Ammon's horn (tissue), 1 donor: ENCODE results near the gene DAP.
"Not testable (repeated sequence)": the region's sequence is repeated elsewhere in the genome, so short reads cannot be mapped to it uniquely, and the experiment has no call there.

Experiments
- DNase-seq: peaks from one replicate; pipeline ENCODE4 v3.0.0-alpha.2; 2016; ENCODE audit warnings: low spot score

DAP gene

DNA sequence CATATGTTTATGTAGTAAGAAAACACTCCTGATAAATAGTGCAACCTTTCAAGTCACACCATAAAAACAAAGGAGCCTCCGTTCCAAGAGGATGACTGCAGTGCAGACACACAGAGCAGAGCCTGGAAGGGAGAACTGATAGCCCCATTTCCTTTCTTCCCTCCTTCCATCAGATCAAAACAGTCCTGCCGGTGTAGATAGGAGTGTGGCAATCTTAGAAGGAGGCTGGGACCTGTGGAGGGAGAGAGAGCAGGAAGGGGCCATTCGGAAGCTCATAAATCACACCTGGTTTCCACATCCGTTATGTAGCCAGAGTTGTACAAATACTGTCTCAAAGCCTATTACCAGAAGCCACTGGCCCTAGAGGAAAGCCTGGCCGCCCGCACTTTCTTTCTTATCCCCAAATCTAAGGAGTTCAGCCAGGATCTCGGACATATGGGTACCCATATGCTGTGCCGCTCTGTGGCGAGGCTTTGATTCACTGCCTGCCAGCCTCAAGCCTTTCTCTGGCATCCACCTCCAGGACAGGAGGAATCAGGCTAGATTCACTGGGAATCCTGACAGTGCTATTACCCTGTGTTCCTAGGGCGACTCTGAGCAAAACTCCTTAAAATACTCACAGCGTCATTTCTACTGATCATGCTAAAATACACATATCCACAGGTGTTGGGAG lies 26.9 kb downstream of the DAP start:
- no peak for DNase-seq

DNA sequence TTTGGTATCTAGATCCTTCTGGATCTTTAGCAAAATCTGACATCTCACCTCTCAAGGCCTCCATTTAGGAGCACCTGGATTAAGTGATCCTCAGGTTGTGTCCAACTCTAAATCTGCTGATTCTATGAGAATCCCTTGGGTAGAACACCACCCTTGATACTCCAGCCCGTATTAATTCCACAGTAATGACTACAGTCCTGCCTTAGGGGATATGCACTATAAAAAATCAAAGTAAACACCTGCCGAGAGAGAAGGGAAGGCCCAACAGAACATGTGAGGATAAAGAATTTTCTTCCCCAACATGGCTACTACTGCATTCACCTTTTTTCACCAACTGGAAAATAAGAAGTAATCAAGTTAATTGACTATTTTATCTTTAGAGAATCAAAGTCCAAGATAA lies 27.6 kb downstream of the DAP start:
- DNase-seq: no peak

DNA sequence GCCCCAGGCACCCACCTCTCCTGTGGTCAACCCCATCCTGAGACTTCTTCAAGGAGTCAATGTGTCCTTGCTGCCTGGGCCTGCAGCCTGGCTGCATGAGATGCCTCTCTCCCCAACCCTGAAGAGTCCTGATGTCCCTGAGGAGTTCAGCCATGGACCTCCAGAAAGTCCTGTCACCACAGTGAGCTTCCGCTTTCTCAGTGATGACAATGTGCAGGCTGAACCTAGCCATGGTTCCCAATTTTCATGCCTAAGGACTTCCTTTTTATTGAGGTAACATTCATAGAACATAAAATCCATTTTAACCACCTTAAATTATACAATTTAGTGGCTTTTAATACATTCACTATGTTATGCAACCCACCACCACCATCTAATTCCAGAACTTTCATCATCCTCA lies 29.1 kb downstream of the DAP start:
- DNase-seq: no peak

DNA sequence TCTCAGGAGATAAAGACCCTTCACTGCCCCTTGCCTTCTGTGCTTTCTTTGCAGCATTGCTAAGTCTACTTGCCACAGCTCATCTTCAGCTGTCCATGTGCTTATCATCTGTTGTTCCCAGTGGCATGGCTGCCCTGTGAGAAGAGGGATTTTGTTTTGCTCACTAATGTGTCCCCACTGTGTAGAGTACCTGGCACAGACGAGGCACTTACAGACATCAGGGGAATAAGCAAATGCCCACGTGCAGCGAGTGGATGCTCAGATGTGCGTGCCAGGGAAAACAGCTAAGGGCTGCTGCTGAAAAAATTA lies 31.0 kb downstream of the DAP start:
- DNase-seq: no peak

DNA sequence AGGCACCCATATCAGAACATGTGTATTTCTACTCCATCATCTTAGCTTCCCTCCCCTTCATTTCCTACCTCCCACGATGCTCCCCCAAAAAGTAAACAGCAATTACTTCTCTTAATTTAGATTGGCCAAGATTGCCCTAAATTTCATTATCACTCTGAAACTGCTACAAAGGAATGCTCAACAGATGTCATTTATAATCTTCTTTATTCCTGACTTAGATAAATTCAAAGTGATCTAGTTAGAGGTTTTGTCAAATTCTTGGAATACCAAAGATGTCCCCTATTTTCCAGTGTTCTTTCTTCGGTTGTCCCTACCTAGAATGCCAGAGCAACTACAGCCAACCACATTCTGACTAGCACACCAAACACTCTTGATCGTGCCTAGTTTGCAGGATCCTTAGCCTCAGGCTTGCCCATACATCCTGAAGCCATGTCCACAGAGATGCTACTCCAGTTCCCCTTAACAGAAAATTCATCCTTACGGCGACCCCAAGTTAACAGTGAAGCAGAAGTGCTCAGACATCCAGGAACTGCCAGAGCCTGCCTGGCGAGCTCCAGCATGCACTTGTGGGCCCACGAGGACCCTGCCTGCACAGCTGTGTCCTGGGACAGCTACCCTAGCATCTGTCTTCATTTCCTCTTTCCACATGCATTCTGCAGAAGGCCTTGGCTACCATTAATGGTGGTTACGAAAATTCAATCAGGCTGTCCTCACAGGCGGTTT lies 31.6 kb downstream of the DAP start:
- DNase-seq: peak; percentile 51

DNA sequence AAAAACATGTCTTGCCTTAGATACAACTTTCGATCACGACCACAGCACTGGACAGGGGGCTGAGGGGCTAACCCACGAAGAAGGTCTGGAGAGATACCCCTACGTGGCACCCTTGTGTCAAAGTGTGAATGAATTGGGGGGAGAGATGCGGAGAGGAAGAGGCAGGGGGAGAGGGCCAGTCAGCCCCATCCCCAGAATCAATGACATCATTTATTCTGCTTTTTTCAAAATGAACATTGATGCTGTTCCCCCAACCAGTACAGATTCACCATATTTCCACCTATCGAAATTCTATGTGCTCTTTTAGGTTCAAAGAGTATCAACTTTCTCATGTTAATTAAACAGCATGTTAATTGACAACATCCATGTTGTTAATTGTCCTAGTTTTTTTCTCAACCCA lies 32.4 kb downstream of the DAP start:
- no peak for DNase-seq

DNA sequence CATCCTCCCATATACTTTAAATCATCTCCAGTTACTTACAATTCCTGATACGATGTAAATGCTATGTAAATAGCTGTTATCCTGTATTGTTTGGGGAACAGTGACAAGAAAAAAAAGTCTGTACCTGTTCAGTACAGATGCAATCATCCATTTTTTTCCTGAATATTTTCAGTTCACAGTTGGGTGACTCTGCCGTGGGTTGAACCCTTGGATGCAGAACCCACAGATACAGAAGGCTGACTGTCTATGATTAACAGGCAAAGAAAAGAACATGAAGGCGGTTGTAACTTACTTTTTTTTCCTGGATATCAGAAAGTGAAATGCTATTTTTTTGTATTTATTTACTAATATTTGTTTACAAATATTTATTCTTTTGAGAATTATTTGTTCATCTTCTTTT lies 33.2 kb downstream of the DAP start:
- no peak for DNase-seq

DNA sequence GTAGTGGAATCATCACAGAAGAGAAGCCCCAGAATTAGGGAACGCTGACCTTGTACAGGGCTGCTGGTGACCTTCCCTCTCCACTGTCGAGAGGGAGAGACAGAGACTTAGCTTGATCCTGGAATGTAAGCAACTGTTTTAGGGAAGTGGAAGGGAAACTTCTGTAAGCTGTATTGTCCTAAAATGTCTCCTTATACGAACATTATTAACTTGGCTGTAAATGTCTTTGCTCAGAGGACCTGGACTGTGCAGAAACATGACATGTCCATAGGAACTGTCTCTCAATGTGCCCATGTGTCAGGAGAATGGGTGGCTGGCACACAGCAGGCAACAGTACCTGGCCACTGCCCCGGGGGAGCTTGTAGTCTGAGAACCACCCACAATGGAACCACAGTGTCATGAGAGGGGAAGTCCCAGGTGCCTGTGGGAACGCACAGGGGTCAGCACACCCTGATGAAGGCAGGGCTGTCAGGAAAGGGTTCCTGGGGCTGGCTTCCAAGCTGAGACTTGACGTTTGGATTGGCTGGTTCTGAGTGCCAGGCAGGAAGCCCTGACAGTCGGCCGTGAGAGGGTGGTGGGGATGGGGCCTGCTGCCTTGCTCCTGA lies 34.0 kb downstream of the DAP start:
- DNase-seq: no peak

DNA sequence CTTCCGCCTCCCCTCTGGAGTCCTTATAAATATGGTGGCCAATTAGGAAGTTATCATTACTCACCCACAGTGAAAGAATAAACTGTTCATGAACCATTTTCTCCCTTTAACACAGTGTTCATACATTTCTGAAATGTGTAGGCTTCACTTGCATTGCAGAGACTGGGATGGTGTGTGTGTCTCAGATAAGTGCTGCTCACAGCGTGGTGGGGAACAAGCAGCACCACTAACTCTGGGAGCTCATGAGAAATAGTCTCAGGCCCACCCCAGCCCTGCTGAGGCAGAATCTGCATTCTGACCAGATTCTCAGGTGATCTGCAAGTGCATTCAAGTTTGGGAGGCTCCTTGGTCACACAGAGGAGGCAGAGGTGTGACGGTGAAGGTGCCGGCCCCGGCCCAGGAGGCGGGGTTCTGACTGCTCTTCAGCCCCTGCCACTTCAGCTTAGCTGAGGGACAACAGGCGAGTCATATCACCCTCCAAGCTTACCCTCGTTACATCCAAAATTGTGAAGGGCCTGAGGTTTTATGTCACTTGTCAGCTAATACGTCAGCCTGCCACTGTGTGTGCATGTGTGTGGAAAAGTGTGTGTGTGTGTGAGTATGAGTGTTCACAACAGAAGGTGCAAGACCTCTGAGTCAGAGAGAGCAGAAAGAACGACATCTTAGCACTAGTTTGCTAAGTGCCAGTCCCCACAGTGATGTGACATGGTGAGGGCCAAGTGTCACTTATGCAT lies 34.7 kb downstream of the DAP start:
- DNase-seq: no peak

DNA sequence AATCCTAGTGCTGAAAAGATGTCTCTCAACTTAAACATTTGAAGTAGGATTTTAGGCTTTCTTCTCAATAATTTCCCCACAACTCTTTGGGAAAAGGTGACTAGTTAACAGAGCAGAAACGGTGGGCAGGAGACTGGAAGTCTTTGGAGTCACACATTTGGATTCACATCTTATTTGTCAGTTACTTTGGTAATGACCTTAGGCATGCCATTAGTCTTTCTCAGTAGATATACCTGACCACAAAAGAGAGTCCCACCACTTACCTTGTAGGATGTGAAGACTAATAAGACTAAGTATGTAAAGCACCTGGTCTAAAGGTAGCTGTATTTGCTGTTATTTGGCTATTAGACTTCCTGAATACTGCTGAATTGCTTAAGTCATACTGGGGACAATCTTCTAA lies 35.4 kb downstream of the DAP start:
- no peak for DNase-seq

DNA sequence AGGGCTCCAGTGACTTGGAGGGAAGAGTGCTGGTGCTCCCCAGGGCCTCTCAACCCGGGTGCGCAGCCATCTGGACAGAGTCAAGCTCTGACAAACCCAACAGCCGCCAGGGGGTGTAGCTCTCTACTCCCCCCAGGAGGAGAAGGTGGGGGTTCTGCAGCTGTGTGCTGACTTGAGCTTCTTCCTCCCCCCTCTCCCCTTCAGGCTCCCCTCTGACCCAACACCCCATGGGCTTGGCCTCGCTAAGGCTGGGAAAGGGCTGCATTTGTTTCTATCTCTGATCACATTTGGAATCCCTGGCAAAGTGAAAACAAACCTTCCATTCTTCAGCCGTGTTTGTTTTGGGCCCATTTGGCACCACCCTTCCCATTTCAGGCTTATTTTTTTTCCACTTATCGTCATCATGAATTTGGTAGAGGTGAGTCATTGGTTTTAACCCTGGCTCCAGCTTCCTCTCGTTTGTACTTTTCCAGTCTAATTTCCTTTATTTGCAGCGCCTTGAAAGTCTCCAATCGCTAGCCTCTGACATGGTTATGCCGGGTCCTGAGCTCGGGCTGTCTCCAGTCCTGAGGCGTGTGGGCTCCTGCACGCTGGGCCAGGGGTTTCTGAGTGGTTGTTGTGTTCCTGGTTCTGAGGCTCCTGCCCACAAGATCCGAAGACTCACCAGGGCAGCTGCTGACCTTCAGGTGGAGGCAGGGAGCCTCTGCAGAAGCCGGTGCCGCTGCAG lies 36.1 kb downstream of the DAP start:
- no peak for DNase-seq

DNA sequence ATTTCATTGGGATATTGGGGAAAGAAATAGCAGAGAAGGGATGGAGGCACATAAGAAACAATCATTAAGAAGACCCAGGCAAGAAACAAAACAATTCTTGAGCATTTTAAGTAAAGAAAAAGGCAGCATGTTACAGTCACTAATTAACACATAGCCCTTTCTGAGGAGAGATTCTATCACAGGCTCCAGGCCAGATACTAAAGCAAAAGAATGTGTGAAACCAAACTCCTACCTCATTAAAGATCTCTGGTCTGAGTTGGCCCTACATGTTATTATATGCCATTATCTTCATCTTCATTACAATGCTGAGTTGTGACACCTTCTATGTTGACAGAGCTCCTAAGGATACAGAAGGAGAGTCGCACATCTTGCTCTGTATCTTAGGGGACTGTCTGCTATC lies 37.5 kb downstream of the DAP start:
- no peak for DNase-seq

DNA sequence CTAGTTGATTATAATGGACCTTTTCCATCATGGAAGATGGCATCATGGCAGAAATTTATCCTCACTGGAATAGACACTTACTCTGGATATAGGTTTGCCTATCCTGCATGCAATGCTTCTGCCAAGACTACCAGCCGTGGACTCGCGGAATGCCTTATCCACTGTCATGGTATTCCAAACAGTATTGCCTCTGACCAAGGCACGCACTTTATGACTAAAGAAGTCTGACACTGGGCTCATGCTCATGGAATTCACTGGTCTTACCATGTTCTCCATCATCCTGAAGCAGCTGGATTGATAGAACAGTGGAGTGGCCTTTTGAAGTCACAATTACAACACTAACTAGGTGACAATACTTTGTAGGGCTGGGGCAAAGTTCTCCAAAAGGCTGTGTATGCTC lies 40.3 kb downstream of the DAP start:
- not testable (repeated sequence) for DNase-seq

DNA sequence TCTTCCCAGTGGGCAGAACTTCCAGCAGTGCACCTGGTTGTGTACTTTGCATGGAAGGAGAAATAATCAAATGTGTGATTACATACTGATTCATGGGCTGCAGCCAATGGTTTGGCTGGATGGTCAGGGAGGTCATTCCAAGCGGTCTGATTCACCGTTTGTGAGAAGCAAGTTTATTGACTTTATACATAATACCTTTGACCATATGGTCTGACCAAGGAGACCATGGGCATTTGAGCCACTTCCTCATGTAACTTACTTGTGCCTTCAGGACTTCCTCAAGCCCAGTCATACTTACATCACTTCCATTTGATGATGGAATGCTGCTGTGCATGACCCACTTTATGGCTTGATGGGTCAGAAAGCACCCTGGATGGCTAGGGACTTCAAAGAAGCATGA lies 41.1 kb downstream of the DAP start:
- no peak for DNase-seq

DNA sequence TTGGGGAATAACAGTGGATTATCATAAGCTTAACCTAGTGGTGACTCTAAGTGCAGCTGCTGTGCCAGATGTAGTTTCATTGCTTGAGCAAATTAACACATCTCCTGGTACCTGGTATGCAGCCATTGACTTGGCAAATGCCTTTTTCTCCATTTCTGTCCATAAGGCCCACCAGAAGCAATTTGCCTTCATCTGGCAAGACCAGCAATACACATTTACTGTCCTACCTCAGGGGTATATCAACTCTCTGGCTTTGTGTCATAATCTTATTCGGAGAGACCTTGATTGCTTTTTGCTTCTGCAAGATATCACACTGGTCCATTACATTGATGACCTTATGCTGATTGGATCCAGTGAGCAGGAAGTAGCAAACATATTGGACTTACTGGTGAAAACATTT lies 42.4 kb downstream of the DAP start:
- DNase-seq: not testable (repeated sequence)

DNA sequence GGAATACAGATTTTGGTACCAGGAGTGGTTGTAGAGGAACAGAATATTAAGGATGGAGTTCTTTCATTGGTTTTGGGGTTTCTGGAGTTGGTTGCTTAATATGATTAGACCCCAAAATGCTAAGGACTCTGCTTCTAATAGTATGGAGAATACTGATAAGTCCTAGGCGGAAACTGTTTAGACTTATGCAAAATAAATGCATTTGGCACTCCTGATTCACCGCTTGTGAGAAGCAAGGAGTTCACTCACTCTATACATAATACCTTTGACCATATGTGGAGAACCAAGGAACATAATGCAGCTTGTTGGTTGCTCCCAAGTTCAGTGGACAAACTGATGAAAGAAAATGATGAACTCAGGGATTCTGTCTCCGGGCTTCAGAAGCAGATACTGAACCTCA lies 44.2 kb downstream of the DAP start:
- DNase-seq: not testable (repeated sequence)

DNA sequence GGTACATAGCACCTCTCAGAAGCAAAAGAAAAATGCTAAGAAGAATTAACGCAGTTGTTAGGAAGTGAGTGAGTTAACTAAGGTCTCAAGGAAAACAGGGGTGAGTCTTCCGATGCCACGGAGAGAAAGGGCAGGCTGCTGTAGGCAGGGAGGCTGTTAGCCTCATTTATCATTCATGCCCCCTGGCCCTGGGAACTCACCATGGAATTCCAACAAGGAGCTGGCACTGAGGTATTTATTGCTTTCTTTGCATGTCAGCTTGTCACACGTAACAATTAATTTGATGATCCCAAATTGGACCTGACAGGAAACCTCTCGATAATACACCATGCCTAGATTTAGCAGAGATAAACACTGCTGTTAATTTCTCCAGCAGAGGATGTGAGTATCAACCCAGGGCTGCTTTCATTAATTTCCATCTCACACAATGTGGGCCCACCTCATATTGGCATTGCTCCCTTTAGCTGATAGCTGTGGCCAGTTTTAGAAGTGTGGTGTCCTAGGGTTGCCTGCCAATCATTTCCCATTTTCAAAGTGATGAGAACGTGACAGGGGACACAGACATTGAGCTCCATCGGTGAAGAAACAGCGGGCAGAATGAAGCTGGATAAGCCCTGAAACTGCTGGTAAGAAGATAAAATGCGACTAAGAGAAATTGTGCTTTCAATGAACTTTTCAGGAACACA lies 45.3 kb downstream of the DAP start:
- DNase-seq: no peak

DNA sequence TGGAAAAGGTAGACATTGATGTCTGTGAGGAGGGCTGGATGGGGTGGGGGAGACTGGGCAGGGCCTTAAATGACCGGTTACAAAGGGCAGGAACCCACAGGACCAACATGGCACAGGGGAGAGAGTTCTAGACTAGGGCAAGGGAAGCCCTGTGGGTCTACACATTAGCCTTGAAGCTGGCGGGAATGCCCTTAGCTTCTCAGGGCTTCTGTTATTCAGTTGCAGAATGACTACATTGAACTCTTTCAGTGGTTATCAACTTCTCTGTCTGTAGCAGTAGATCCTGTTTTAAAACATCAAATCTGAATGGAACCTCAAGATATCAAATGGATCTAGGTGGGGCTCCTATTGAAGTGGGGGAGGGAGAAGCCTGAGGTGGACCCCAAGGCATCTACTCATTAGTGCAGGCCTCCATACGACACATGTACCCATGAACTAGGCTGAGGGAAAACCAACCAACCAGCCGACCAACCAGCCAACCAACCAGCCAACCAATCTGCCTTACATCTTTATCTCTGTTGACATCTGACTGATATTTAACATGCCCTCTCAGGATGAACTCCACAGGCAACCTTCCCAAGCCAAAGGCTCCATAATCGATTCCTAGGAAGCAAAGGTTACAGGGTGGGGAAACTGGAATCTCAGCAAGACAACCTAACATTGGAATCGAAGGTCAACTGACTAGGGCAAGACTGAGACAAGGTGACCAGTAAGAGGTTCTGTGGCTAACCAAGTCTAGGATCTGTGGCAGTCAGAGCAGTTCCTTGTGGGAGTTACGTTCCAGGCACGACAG lies 48.3 kb downstream of the DAP start:
- no peak for DNase-seq

DNA sequence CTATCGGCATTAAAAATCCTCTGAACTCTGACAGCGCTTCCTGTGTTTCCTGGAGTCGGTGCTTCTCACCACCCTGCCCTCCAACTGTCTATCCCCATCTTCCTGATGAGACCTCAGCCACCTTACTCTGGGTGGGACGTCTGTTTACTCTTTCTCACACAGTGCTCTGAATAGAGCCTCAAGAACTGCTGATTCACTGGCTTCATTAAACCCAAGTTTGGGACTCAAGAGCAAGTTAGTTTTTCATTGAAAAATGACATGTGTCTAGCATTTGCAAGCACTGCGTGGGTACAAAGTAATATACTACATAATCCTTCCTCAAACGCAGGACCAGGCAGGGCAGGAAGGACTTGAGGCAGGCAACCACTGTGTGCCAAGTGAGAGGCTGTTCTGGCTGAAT lies 49.5 kb downstream of the DAP start:
- DNase-seq: no peak

DNA sequence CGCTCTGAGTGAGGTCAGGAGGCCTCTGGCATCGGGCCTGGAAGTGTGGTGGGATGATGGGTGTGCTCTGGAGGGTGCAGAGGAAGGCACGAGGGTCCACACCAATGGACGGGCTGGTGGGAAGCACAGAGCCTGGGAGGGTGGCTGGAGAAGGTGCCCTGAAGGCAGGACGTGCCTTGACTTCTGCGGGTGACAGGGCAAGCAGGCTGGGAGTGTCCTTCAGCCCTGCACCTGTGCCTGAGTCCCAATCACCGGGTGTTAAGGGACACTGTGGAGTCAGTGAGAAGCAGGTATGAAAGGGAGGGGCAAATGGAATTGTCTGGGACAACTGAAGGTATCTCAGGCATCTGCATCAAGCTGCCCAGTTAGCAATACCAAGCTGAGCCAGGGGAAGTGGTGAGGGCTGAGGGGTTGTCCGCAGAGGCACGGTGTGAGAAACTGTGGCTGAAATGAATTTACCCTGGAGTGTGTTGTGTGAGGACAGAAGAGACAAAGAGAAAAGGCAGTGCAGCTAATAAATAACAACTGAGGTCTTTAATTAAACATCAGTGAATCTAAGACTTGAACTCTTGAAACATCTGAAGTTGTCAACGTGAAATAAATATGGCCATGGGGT lies 50.4 kb downstream of the DAP start:
- no peak for DNase-seq

DNA sequence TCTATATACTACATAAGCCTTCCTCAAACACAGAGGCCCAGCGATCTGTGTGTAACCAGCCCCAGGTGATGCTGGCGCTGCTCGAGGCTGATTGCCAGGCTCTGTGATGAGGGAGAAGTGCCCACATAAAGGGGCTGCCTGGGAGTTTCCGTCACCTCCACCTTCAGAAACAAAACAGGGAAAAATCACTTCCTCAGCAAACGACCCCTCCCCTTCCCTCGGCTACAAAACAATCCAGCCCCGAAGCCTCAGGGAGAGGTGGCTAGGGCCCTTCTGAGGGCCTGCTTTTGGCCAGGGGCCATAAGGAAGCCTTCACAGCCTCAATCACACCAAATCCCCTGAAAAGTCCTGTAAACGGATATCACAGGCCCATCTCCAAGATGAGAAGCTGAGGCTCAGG lies 51.1 kb downstream of the DAP start:
- DNase-seq: no peak
